ENCODE data around the gene RPS27L. TPM values are rescaled to one million over a fixed set of nuclear protein-coding genes. Genes with fewer than 3 reads are reported as not detected.

RPS27L gene
- total RNA-seq, 1 donor from 2014 or later = 16.9 TPM

- no peak for TF ChIP-seq CTCF (IDR thresholded peaks at IDR 0.05)
- intact Hi-C loops (cut with DNase I) = loop anchor here (1.0 to 2.0 kb wide), 4 partner anchors 33 to 87 kb away; partner anchors contain the start of genes APH1B and RPS27L
Measured at GRCh38 chr15:63189941-63190768, 32.9 kb upstream of the RPS27L start.

GRCh38 chr15:63188926-63189871 is 31.9 kb upstream of the RPS27L start, which contains the start of gene RAB8B:
TSS of gene RAB8B (plus strand) at chr15:63189606. CDS start at chr15:63189625, 19 bp downstream.
- peak; percentile 94 to 99 for DNase-seq (ENCODE audit: low spot score in 2 of 2)
- Histone ChIP-seq H3K27ac (peak within 1 kb of the TSS; percentile 84 to 90), H3K27me3 (no peaks in the 10 kb centered on the region), H3K36me3 (no peaks in the 10 kb centered on the region), H3K4me1 (peaks cover 0 to 13% of the 10 kb centered on the region in 2 donors), H3K4me3 (peak within 1 kb of the TSS; percentile 85 to 96), H3K9me3 (no peaks in the 10 kb centered on the region)
- TF ChIP-seq CTCF (IDR thresholded peaks at IDR 0.05) = peak in 1 of 3 experiments; percentile 8
- intact Hi-C loops (cut with DNase I) = loop anchor here (1.0 kb wide), 3 partner anchors 32 to 88 kb away; partner anchors contain the start of genes APH1B and RPS27L

More at GRCh38 chr15:63189941-63190768, 32.9 kb upstream of the RPS27L start:
- Histone ChIP-seq H3K4me1 (peaks cover 4 to 21% of the 10 kb centered on the region in 2 donors), H3K27me3 (no peaks in the 10 kb centered on the region), H3K36me3 (no peaks in the 10 kb centered on the region), H3K27ac (peak overlapping the region; percentile 84 to 90), H3K9me3 (no peaks in the 10 kb centered on the region), H3K4me3 (peak overlapping the region; percentile 85 to 96)
- DNase-seq (ENCODE audit: low spot score in 2 of 2) = no peak

- H3K27ac ChIP-seq = peak overlapping the region; percentile 84 to 90
- no peaks in the 10 kb centered on the region for H3K36me3 ChIP-seq
- H3K4me1 ChIP-seq = peaks cover 0 to 6% of the 10 kb centered on the region in 2 donors
- H3K9me3 ChIP-seq = no peaks in the 10 kb centered on the region
- DNase-seq (ENCODE audit: low spot score in 2 of 2) = no peak
- intact Hi-C loops (cut with DNase I) = no loop called here
- peak overlapping the region; percentile 85 to 96 for H3K4me3 ChIP-seq
- no peaks in the 10 kb centered on the region for H3K27me3 ChIP-seq
- TF ChIP-seq CTCF (IDR thresholded peaks at IDR 0.05) = no peak
Measured at GRCh38 chr15:63188247-63188925, 31.1 kb upstream of the RPS27L start.

GRCh38 chr15:63187589-63188226 is 30.4 kb upstream of the RPS27L start:
- intact Hi-C loops (cut with DNase I) = no loop called here
- TF ChIP-seq CTCF (IDR thresholded peaks at IDR 0.05) = no peak
- no peak for DNase-seq (ENCODE audit: low spot score in 2 of 2)
- Histone ChIP-seq H3K27ac (no peak overlapping the region), H3K9me3 (no peaks in the 10 kb centered on the region), H3K4me3 (no peak overlapping the region), H3K27me3 (no peaks in the 10 kb centered on the region), H3K4me1 (peaks cover 0 to 6% of the 10 kb centered on the region in 2 donors), H3K36me3 (no peaks in the 10 kb centered on the region)
